Heart right ventricle (tissue), 16 donors: ENCODE measurements around the gene TMEM200C. TPM values are rescaled to one million over a fixed set of nuclear protein-coding genes. Genes with fewer than 3 reads are reported as not detected.

Experiments used
- ATAC-seq, 8 donors: fragments of 200-7000 bp; cut with Tn5 transposase; one replicate each; pipeline ENCODE4 v1.9.1; 2020; ENCODE audit warnings: mild to moderate bottlenecking in 8 of 8, moderate library complexity in 8 of 8, moderate number of reproducible peaks in 1 of 8
- DNase-seq, 2 donors: peaks; one replicate each; pipeline ENCODE4 v3.0.0-alpha.2; 2020
- H3K27ac ChIP-seq, 10 donors: fragments of 200-600 bp; sonication (generic) in 2 of 10; one replicate each; pipeline versions ENCODE4 v1.5.0 to v1.8.0; 2020 to 2022; ENCODE audit warnings: mild to moderate bottlenecking in 3 of 10
- H3K27me3 ChIP-seq, 7 donors: fragments of 200-600 bp; one replicate each; pipeline ENCODE4 v1.8.0; 2021 to 2022; ENCODE audit warnings: mild to moderate bottlenecking in 2 of 7
- H3K36me3 ChIP-seq, 9 donors: fragments of 200-600 bp; sonication (generic) in 1 of 9; one replicate each; pipeline versions ENCODE4 v1.5.0 to v1.8.0; 2020 to 2022; ENCODE audit warnings: mild to moderate bottlenecking in 2 of 9
- H3K4me1 ChIP-seq, 9 donors: fragments of 200-600 bp; sonication (generic) in 1 of 9; one replicate each; pipeline versions ENCODE4 v1.5.0 to v1.8.0; 2020 to 2022; ENCODE audit warnings: mild to moderate bottlenecking in 4 of 9
- H3K4me3 ChIP-seq, 10 donors: fragments of 200-600 bp; sonication (generic) in 2 of 10; one replicate each; pipeline versions ENCODE4 v1.5.0 to v1.8.0; 2020 to 2022; ENCODE audit warnings: mild to moderate bottlenecking in 7 of 10, moderate library complexity in 2 of 10
- H3K9me3 ChIP-seq, 11 donors: fragments of 200-600 bp in 10 of 11; sonication (generic) in 2 of 11; one replicate each; pipeline versions ENCODE4 v1.5.0 to v1.8.0; 2013 to 2022; ENCODE audit warnings: mild to moderate bottlenecking in 2 of 11, control low read depth in 1 of 11, moderate library complexity in 1 of 11
- CTCF ChIP-seq, 9 donors: fragments of 200-600 bp; sonication (generic) in 2 of 9; IDR thresholded peaks; one replicate each; pipeline versions ENCODE4 v1.5.0 to v1.8.0; 2021 to 2022; ENCODE audit warnings: antibody characterized with exemption in 9 of 9, mild to moderate bottlenecking in 5 of 9, moderate library complexity in 1 of 9
- WGBS, 2 donors: extraction: QIAGEN DNeasy Blood & Tissue Kit; methylation state at CpG; one replicate each; pipeline ENCODE4 v1.1.7; 2013; ENCODE audit warnings: inconsistent platforms in 1 of 2; 5-methylcytosine and 5-hydroxymethylcytosine counted together
- intact Hi-C, 10 donors: fragments of 100-400 bp; cut with DNase I; formaldehyde crosslinking; loops; one replicate each; pipeline versions ENCODE4 v1.11.1 to v1.14.2; 2022
- polyA plus RNA-seq, 2 donors: library from polyadenylated mRNA; stranded (reverse); fragments of 200-250 nt; gene quantifications; one replicate each; pipeline ENCODE4 v1.2.3, GENCODE V29; 2013
- total RNA-seq, 10 donors: library from RNA; stranded (reverse); fragmentation: NEBNext Ultra II Directional in 3 of 10; extraction: Animal tissue kit (Norgen Biotek cat#: 25700) in 3 of 10; gene quantifications; one replicate each; pipeline versions ENCODE4 v1.2.1 to v1.2.4, GENCODE V29; 2021 to 2023
- donor health status: Arrhythmogenic right ventricular cardiomyopathy.
- donor health status: ischemic (EF 13 %, LVEDD 7.1; RV severe dilation, severe dysfunction).
- donor health status: healthy with polysubstance abuse.
- donor health status: DM: no; HTN: yes; CAD: no.
- donor health status: DM: no; HTN: no; CAD: no.
- donor health status: ischemic (EF 25% LVEDD 6.9; RV normal size, moderate dysfunction).
- donor health status: ischemic (EF 25% LVEDD 5.7; RV mildly dilated, moderate dysfunction).
- donor health status: healthy.
- donor health status: DM: yes; HTN: yes; CAD: no.
- donor health status: Ischemic cardiomyopathy.
- donor health status: ischemic (EF 35%, LVEDD 5.7; RV mildly dilated, moderate dysfunction).
- donor health status: nonischemic (EF 11% LVEDD 7.7; RV severe dilation, severe dysfunction).
- donor health status: DM: yes; HTN: yes; CAD: no.
- donor health status: PGD.
- donor health status: ischemic (EF 29% LVEDD 5.4; RV normal size, mild dysfunction).
- donor health status: nonischemic (EF 23%, LVEDD 6.1; RV moderate dilation, normal function).

Gene TMEM200C
- total and polyA plus RNA-seq, 12 donors = 0.04 to 1.7 (median 0.33) TPM

- intact Hi-C loops = no loop called here
- WGBS, 2 donors = 31 to 42% methylated on average over 2 of the region's 2 CpGs
- Histone ChIP-seq H3K9me3 (no peaks in the 10 kb centered on the region), H3K27me3 (peaks cover 0 to 73% (median 30%) of the 10 kb centered on the region in 7 donors), H3K4me1 (no peaks in the 10 kb centered on the region), H3K36me3 (no peaks in the 10 kb centered on the region), H3K4me3 (no peak overlapping the region), H3K27ac (no peak overlapping the region)
- ATAC-seq (no peak), DNase-seq (no peak)
- peak in 3 of 9 donors; percentile 11 to 36 (median 17) for TF ChIP-seq CTCF (IDR thresholded peaks at IDR 0.05)
Measured at GRCh38 chr18:5851998-5852397, 43.3 kb downstream of the TMEM200C start.

- no peaks in the 10 kb centered on the region for H3K36me3 ChIP-seq
- intact Hi-C loops = loop anchor here in 4 of 10 donors (5.0 to 10.0 kb wide), 2 partner anchors 240 to 248 kb away; no protein-coding TSS in a partner anchor
- H3K4me3 ChIP-seq = no peak overlapping the region
- H3K4me1 ChIP-seq = no peaks in the 10 kb centered on the region
- H3K27ac ChIP-seq = no peak overlapping the region
- ATAC-seq (no peak), DNase-seq (no peak)
- H3K27me3 ChIP-seq = peaks cover 0 to 20% (median 7%) of the 10 kb centered on the region in 7 donors
- WGBS, 2 donors = 65 to 71% methylated on average over 3 of the region's 3 CpGs
- H3K9me3 ChIP-seq = peaks cover 0 to 12% (median 0%) of the 10 kb centered on the region in 11 donors
- no peak for TF ChIP-seq CTCF (IDR thresholded peaks at IDR 0.05)
Measured at GRCh38 chr18:5842653-5843052, 52.7 kb downstream of the TMEM200C start.

- peaks cover 0 to 12% (median 0%) of the 10 kb centered on the region in 11 donors for H3K9me3 ChIP-seq
- no peaks in the 10 kb centered on the region for H3K36me3 ChIP-seq
- H3K4me3 ChIP-seq = no peak overlapping the region
- TF ChIP-seq CTCF (IDR thresholded peaks at IDR 0.05) = peak in 4 of 9 donors; percentile 19 to 36 (median 31)
- intact Hi-C loops = loop anchor here in 5 of 10 donors (2.0 to 10.0 kb wide), 3 partner anchors 239 to 247 kb away; no protein-coding TSS in a partner anchor
- no peak overlapping the region for H3K27ac ChIP-seq
- DNase-seq (no peak), ATAC-seq (no peak)
- no peaks in the 10 kb centered on the region for H3K4me1 ChIP-seq
- H3K27me3 ChIP-seq = peaks cover 0 to 20% (median 7%) of the 10 kb centered on the region in 7 donors
- 31 to 42% methylated on average over 2 of the region's 2 CpGs for whole genome bisulfite sequencing, 2 donors
Measured at GRCh38 chr18:5841518-5841917, 53.8 kb downstream of the TMEM200C start.

- Histone ChIP-seq H3K4me1 (no peaks in the 10 kb centered on the region), H3K36me3 (no peaks in the 10 kb centered on the region), H3K4me3 (no peak overlapping the region), H3K27ac (no peak overlapping the region), H3K27me3 (peaks cover 0 to 20% (median 7%) of the 10 kb centered on the region in 7 donors), H3K9me3 (peaks cover 0 to 6% (median 0%) of the 10 kb centered on the region in 11 donors)
- no peak for TF ChIP-seq CTCF (IDR thresholded peaks at IDR 0.05)
- intact Hi-C loops = loop anchor here in 5 of 10 donors (2.0 to 10.0 kb wide), 3 partner anchors 238 to 246 kb away; no protein-coding TSS in a partner anchor
- WGBS, 2 donors = 56 to 81% methylated on average over 4 of the region's 4 CpGs
- ATAC-seq = no peak
- no peak for DNase-seq
Measured at GRCh38 chr18:5840547-5840946, 54.8 kb downstream of the TMEM200C start.
